HT-29 (cell line): ENCODE measurements around the gene MRS2. TPM values are rescaled to one million over a fixed set of nuclear protein-coding genes. Genes with fewer than 3 reads are reported as not detected.
"Not testable (repeated sequence)": the region's sequence is repeated elsewhere in the genome, so short reads cannot be mapped to it uniquely, and the experiment has no call there.

ENCODE experiments used
- DNase-seq: peaks from one replicate; pipeline ENCODE4 v3.0.0-alpha.2; 2015; ENCODE audit warnings: low spot score
- total RNA-seq: library from RNA; depleted of rRNA; stranded (reverse); fragments of >200 nt; shearing (Covaris generic); gene quantifications from 2 replicates; pipeline ENCODE4 v1.2.3, GENCODE V29; 2014

MRS2 gene
- total RNA-seq, 1 experiment from 2014 or later, result 15.3 TPM

GRCh38 chr6:24387818-24388217, 14.9 kb upstream of the MRS2 start:
- DNase-seq, result no peak

- DNase-seq, result no peak
Measured at GRCh38 chr6:24391208-24391607, 11.5 kb upstream of the MRS2 start.

GRCh38 chr6:24391756-24392405, 10.9 kb upstream of the MRS2 start:
- no peak for DNase-seq

- no peak for DNase-seq
Measured at GRCh38 chr6:24394061-24394779, 8.5 kb upstream of the MRS2 start.

GRCh38 chr6:24394780-24395437, 7.8 kb upstream of the MRS2 start:
- DNase-seq, result no peak

GRCh38 chr6:24396824-24397223, 5.9 kb upstream of the MRS2 start:
- DNase-seq, result no peak

GRCh38 chr6:24397631-24398030, 5.1 kb upstream of the MRS2 start:
- DNase-seq, result no peak

GRCh38 chr6:24400045-24401039, 2.4 kb upstream of the MRS2 start:
- DNase-seq, result not testable (repeated sequence)

GRCh38 chr6:24401458-24401857, 1.3 kb upstream of the MRS2 start:
- no peak for DNase-seq

GRCh38 chr6:24403501-24403824, 727 bp downstream of the MRS2 start:
- DNase-seq, result no peak

- no peak for DNase-seq
Measured at GRCh38 chr6:24405262-24405661, 2.5 kb downstream of the MRS2 start.

GRCh38 chr6:24408719-24409410, 6.1 kb downstream of the MRS2 start:
- DNase-seq, result no peak

- DNase-seq, result no peak
Measured at GRCh38 chr6:24410622-24411021, 7.9 kb downstream of the MRS2 start.

GRCh38 chr6:24412294-24412693, 9.6 kb downstream of the MRS2 start:
- DNase-seq, result no peak

GRCh38 chr6:24414531-24414930, 11.8 kb downstream of the MRS2 start:
- DNase-seq, result not testable (repeated sequence)

- DNase-seq, result no peak
Measured at GRCh38 chr6:24415753-24416152, 13.0 kb downstream of the MRS2 start.

GRCh38 chr6:24419526-24419925, 16.8 kb downstream of the MRS2 start:
- no peak for DNase-seq

GRCh38 chr6:24425091-24425490, 22.4 kb downstream of the MRS2 start:
- no peak for DNase-seq

GRCh38 chr6:24426729-24427446, 24.2 kb downstream of the MRS2 start:
- DNase-seq, result no peak

- DNase-seq, result no peak
Measured at GRCh38 chr6:24428615-24429014, 25.9 kb downstream of the MRS2 start.
